ENCODE data around the gene RASA1.

RASA1 gene

DNA sequence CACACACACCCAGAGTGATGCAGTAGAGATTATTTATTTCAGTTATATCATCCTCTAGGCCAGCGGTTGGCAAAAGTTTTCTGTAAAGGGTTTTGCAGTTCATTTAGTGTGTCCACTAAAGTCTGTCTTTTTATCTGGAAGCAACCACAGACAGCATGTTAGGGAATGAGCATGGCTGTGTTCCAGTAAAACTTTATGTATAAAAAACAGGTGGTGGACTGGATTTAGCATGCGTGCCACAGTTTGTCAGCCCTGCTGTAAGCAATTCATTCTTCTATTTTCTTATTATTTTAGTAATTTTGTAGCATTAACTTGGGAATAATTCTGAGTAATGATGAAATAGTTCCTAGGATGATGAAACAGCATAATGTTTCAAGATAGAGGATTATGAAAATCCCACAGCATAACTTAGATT, 93.4 kb downstream of the RASA1 start:
- DNase-seq (ENCODE audit: low read depth), result peak; percentile 58

GRCh38 chr5:87361536-87362213, 94.0 kb downstream of the RASA1 start:
- peak; percentile 22 for DNase-seq (ENCODE audit: low read depth)

GRCh38 chr5:87367243-87367642, 99.6 kb downstream of the RASA1 start:
- no peak for DNase-seq (ENCODE audit: low read depth)

DNA sequence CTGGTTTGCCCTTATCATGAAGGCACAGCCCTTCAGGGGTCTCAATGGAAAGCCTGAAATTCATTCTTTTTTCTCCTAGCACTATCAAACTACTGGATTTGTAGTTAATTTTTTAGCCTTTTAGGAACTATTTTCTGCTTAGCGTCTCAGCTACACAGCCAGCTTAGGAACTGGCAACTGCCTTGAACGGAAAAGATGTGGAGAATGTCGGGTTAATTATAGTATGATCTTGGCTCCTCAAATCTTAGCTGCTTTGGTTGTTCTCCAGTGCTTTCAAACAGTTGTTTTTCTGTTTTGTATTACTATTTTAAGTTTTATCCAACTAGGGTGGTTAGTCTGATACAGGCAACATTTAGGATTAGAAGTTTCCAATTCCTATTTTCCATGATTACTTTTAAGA, 100.9 kb downstream of the RASA1 start:
- no peak for DNase-seq (ENCODE audit: low read depth)

GRCh38 chr5:87369431-87369830, 101.7 kb downstream of the RASA1 start:
- DNase-seq (ENCODE audit: low read depth), result no peak

DNA sequence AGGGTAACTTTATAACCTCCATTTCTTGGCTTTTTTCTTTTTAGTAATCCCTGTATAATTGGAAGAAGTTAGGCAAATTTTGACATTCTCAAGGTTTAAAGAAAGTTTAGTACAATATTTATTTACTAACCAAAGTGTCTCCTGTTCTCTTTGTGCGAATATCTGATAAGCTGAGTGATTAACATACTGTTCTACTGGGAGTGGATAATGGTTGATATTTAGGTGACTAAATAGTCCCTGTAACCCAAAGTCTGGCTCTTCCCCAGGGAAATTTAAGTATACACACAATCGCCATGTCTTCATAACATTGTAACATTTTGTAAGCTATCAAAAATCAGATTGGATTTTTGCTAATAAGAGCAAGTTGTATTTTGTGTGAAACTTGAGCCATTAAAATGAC, 105.0 kb downstream of the RASA1 start:
- no peak for DNase-seq (ENCODE audit: low read depth)

DNA sequence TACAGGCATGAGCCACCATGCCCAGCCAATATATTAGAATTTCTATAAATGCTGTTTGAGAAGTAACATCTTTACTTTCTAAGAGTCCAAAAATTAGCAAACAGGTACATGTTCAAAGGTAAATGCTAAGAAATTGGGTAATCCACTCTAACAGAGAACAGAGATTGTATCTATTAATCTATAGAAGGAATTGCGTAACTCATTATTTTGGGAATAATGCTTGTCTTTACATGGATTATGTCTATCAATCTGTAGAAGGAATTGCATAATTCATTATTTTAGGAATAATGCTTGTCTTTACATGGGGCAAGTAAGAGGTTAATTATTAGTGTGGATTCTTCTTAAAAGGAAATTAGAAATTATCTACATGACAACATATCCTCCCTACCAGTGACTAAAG, 114.5 kb downstream of the RASA1 start:
- no peak for DNase-seq (ENCODE audit: low read depth)

DNA sequence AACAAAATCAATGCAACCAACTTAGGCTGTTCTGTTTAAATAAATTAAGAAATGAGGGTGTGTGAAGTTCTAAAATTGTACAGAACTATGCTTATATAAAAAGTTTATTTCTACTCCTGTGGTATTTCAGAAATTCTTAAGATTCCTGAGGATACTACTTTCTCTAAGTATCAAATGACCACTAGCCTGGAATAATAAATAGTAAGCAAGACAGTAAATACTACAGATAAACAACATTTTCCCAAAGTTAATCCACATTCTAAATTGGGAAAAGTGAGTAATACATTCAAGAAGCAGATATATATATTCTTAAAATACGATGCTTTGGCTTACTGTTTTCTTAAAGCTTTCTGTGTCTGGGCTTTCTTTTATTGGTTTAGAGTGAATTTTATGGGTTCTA, 115.5 kb downstream of the RASA1 start:
- DNase-seq (ENCODE audit: low read depth), result peak; percentile 31

GRCh38 chr5:87385802-87386201, 118.1 kb downstream of the RASA1 start:
- DNase-seq (ENCODE audit: low read depth), result no peak

DNA sequence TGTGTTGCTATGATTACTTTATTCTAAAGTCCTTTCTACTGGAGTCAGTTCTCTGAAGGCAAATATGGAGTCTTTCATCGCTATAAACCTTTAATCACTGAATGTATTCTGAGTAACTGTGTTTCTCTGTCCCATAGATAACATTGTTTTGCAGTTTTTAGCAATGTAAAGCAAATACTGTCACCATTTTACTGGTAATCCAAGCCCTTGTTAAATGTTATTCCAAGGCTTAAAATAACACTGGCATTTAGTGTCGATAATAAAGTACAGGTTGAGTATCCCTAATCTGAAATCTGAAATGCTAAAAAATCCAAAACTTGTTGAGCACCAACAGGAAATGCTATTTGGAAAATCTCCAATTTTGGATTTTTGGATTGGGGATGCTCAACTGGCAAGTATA, 120.4 kb downstream of the RASA1 start:
- no peak for DNase-seq (ENCODE audit: low read depth)

GRCh38 chr5:87389296-87390034, 121.8 kb downstream of the RASA1 start:
- DNase-seq (ENCODE audit: low read depth), result no peak

- no peak for DNase-seq (ENCODE audit: low read depth)
Measured at GRCh38 chr5:87390075-87390474, 122.4 kb downstream of the RASA1 start.

GRCh38 chr5:87390576-87391199, 123.0 kb downstream of the RASA1 start:
- DNase-seq (ENCODE audit: low read depth), result no peak

- DNase-seq (ENCODE audit: low read depth), result no peak
Measured at GRCh38 chr5:87392170-87392569, 124.5 kb downstream of the RASA1 start.

GRCh38 chr5:87392801-87393200, 125.1 kb downstream of the RASA1 start:
- no peak for DNase-seq (ENCODE audit: low read depth)

DNA sequence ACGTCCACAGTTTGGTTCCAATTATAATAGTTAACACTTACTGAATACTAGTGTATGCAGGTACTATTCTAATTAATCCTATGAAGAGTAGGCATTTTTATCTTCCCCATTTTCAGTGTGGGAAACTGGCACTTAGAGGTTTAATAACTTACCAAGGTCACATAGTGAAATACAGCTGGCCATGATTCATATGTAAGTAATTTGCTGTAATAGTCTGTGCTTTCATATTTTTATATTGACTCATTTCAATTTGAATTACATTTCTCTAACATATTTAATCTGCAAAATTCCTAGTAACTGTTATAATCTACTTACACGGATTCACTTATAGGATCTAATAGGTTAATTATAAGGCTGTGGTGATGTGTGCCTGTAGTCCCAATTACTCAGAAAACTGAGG, 125.6 kb downstream of the RASA1 start:
- DNase-seq (ENCODE audit: low read depth), result peak; percentile 91

DNA sequence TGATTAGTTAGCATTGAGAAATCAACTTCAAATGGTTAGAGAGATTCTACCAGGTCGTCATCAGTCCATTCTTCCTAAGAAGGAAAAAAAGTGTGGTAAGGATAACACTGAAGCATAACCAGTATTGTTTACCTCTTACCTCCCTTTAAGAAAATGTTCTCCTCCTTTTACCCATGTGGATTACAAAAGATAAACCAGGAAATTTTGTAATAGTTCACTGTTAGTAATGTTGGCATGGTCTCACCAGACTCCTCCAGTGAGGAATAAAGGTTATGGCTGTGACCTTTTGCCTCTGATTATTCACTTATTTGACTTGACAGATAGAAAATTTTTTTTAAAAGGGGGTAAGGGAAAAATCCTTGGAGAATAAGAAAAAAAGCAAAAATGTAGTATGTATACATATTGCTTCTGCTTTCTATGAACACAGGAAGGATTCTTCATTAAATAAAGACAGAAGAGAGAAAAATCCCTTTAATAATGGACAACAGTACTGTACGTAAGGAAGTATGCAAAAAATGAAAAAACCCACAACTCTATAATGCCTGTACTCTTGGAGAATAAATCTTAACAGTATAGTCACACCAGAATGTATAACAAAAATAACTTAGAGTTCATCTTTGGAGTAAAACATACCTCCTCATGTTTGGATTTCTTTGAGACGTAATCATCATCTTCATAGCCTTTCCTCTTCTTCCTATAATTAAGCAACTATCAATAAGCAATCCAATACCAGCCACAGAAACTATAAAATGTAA, 126.9 kb downstream of the RASA1 start:
- DNase-seq (ENCODE audit: low read depth), result peak; percentile 85

GRCh38 chr5:87398981-87399614, 131.4 kb downstream of the RASA1 start:
- DNase-seq (ENCODE audit: low read depth), result no peak

DNA sequence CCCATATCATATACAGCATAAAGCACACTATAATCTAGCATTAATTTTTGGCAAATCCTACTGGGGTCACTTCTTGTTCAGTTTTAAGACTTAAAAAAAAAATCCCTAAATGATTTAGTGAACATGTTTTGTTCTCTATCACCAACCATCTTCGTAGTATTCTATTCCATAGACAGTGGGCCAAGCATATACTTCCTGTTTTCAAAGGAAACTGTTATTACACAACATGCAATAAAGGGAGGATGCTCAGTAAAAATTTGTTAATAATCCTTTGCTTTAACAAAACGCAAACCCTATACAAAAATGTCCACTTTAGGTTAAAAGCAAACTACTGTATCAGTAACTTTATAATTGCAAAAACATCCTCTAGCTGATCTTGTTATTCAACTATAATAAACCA, 132.0 kb downstream of the RASA1 start:
- DNase-seq (ENCODE audit: low read depth), result no peak

DNA sequence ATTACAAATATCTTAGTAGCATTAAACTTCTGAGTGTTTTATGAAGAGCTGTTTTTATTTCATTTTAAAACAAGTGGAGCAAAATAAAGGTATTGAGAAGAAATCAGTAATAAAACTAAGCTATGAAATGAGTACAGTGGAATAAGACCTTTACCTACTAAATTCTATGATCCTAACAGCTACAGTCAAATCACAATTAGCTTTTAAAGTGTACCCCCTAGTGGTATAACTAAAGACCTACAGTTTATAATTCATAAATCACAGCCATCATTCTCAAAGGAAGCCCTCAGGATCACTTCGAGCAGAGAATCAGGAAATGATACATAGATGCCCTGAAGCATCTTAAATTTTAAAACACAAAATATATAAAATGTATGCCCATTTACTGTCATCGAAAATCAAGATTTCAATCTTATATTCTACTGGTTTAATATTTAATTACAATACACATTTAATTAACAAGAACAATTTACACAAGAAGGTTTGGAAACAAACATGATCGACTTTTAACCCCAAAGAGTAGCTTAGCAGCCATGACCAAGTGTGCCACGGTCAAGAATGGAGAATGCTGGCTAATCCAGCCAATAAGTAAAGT, 132.7 kb downstream of the RASA1 start:
- peak; percentile 52 for DNase-seq (ENCODE audit: low read depth)

GRCh38 chr5:87401626-87402025, 133.9 kb downstream of the RASA1 start:
- no peak for DNase-seq (ENCODE audit: low read depth)

GRCh38 chr5:87403409-87403808, 135.7 kb downstream of the RASA1 start:
- DNase-seq (ENCODE audit: low read depth), result no peak

Data from iris pigment epithelial cell (primary cell).